Measurements from ENCODE around the gene ANKMY1.

DNA sequence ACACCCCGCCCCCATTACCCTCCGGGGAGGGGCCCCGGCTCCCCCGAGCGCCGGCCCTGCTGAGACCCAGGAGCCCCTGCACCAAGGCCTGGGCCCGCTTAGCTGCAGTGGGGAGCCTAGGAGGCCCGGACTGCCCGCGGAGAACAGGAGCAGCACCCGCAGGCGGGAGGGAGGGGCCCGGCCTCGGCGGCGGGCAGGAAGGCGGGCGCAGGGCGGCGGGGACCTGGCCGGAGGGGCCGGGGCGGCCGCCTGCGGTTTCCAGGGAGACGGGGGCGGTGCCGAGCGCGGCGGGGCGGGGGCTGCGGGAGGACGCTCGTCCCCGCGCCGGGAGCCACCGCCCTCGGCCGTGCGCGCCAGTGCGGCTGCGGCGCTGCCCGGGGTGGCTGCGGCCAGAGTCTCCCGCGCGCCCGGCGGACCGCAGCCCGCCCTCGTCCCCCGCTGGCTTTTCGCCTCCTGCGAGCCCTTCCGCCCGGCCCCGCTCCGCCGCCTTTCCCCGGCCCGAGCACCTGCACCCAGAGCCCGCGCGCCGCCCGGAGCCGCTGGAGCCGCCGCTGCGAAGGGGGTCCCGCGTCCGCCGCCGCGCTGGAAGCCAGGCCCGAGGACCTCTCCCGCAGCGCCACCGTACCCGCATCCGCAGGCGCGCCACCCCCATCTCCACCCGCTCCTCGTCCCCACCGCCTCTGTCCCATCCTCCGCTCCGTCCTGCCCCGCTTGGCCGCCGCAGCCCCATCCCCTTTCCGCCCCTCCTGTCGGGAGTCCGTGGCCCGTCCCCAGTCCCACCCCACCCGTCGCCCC is 105.1 kb downstream of the ANKMY1 start:
- TF ChIP-seq, protein P1, sequence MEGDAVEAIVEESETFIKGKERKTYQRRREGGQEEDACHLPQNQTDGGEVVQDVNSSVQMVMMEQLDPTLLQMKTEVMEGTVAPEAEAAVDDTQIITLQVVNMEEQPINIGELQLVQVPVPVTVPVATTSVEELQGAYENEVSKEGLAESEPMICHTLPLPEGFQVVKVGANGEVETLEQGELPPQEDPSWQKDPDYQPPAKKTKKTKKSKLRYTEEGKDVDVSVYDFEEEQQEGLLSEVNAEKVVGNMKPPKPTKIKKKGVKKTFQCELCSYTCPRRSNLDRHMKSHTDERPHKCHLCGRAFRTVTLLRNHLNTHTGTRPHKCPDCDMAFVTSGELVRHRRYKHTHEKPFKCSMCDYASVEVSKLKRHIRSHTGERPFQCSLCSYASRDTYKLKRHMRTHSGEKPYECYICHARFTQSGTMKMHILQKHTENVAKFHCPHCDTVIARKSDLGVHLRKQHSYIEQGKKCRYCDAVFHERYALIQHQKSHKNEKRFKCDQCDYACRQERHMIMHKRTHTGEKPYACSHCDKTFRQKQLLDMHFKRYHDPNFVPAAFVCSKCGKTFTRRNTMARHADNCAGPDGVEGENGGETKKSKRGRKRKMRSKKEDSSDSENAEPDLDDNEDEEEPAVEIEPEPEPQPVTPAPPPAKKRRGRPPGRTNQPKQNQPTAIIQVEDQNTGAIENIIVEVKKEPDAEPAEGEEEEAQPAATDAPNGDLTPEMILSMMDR (IDR thresholded peaks at IDR 0.05): no peak
- peak in 1 of 4 donors; percentile 41 for TF ChIP-seq POLR2A (IDR thresholded peaks at IDR 0.05)
